K562 (cell line): ENCODE measurements around the gene RNH1. TPM values are rescaled to one million over a fixed set of nuclear protein-coding genes. Genes with fewer than 3 reads are reported as not detected.

Source experiments
- ARID4B ChIP-seq: sonication (generic); formaldehyde crosslinking; IDR thresholded peaks from 2 replicates; pipeline ENCODE4 v1.8.0; 2022; ENCODE audit warnings: mild to moderate bottlenecking, missing genetic modification reagents
- CREM ChIP-seq: IDR thresholded peaks from 2 replicates; pipeline ENCODE4 v1.6.1; 2014; ENCODE audit warnings: antibody characterized with exemption, low read depth
- ELK3 ChIP-seq: fragments of 450-650 bp; formaldehyde crosslinking; IDR thresholded peaks from 2 replicates; pipeline ENCODE4 v1.4.0; 2020; ENCODE audit warnings: mild to moderate bottlenecking
- FOXJ2 ChIP-seq: fragments of 200-800 bp; sonication (Bioruptor generic); IDR thresholded peaks from 2 replicates; pipeline ENCODE4 v1.6.1; 2016; ENCODE audit warnings: missing genetic modification characterization, missing compliant biosample characterization
- HDAC6 ChIP-seq: IDR thresholded peaks from 2 replicates; pipeline ENCODE4 v1.6.1; 2012; ENCODE audit warnings: low read depth, mild to moderate bottlenecking, control low read depth, inconsistent platforms, low read length, moderate library complexity
- HES1 ChIP-seq: fragments of 450-650 bp; IDR thresholded peaks from 2 replicates; pipeline ENCODE4 v1.6.1; 2016; ENCODE audit warnings: low read depth, mild to moderate bottlenecking, moderate library complexity
- HIVEP1 ChIP-seq: fragments of 250-450 bp; sonication (Bioruptor Pico); IDR thresholded peaks from 2 replicates; pipeline ENCODE4 v1.4.0; 2020; ENCODE audit warnings: mild to moderate bottlenecking
- JUN ChIP-seq, 2 experiments: sonication (generic) in 1 of 2; formaldehyde crosslinking in 1 of 2; IDR thresholded peaks; 2 replicates each; pipeline versions ENCODE4 v1.6.1 to v1.8.0; 2012 to 2022; ENCODE audit warnings: borderline replicate concordance in 2 of 2, mild to moderate bottlenecking in 2 of 2, improper control_type of control experiment in 1 of 2, low read depth in 1 of 2, low read length in 1 of 2, missing genetic modification reagents in 1 of 2
- RNF2 ChIP-seq: sonication (generic); IDR thresholded peaks from 2 replicates; pipeline ENCODE4 v1.6.1; 2016
- SMC3 ChIP-seq: conservative IDR thresholded peaks from 2 replicates; pipeline ENCODE4 v1.6.1; 2011; ENCODE audit warnings: low read depth, low read length, improper control_type of control experiment; ENCODE audit not compliant: insufficient read depth
- SP1 ChIP-seq: sonication (generic); formaldehyde crosslinking; IDR thresholded peaks from 2 replicates; pipeline ENCODE4 v1.8.1; 2022; ENCODE audit warnings: mild to moderate bottlenecking, missing genetic modification reagents
- STAT5A ChIP-seq: IDR thresholded peaks from 2 replicates; pipeline ENCODE4 v1.6.1; 2012; ENCODE audit warnings: low read length, inconsistent platforms, borderline replicate concordance
- TCF3 ChIP-seq: sonication (generic); formaldehyde crosslinking; IDR thresholded peaks from 2 replicates; pipeline ENCODE4 v1.4.0; 2020; ENCODE audit warnings: mild to moderate bottlenecking, missing genetic modification reagents
- ZC3H11A ChIP-seq: IDR thresholded peaks from 2 replicates; pipeline ENCODE4 v1.6.1; 2012; ENCODE audit warnings: low read depth, low read length, improper control_type of control experiment
- ZNF197 ChIP-seq: fragments of 200-800 bp; sonication (Bioruptor generic); IDR thresholded peaks from 2 replicates; pipeline ENCODE4 v1.6.1; 2016; ENCODE audit warnings: low read depth, missing genetic modification characterization, missing compliant biosample characterization
- ZNF408 ChIP-seq: fragments of 250-450 bp; sonication (Bioruptor Pico); IDR thresholded peaks from 2 replicates; pipeline ENCODE4 v1.4.0; 2020; ENCODE audit warnings: low read depth, mild to moderate bottlenecking, moderate library complexity
- ZNF551 ChIP-seq: fragments of 250-450 bp; sonication (Bioruptor Pico); IDR thresholded peaks from 2 replicates; pipeline ENCODE4 v1.5.0; 2021; ENCODE audit warnings: mild to moderate bottlenecking, moderate library complexity
- ZNF740 ChIP-seq, 3 experiments: fragments of 200-800 bp in 1 of 3; sonication (Bioruptor generic) in 1 of 3; sonication (generic) in 1 of 3; formaldehyde crosslinking in 1 of 3; IDR thresholded peaks; 2 replicates each; pipeline versions ENCODE4 v1.6.1 to v1.8.0; 2016 to 2022; ENCODE audit warnings: mild to moderate bottlenecking in 2 of 3, missing compliant biosample characterization in 2 of 3, missing genetic modification characterization in 2 of 3, missing genetic modification reagents in 1 of 3
- polyA plus RNA-seq, 8 experiments: library from polyadenylated mRNA; depleted of rRNA in 4 of 8; stranded (reverse) in 5 of 8; unstranded in 3 of 8; fragments of >200 nt; fragmentation: Nextera tagmentation in 2 of 8; fragmentation: Illumina TruSeq in 1 of 8; extraction: Ambion mirVana in 2 of 8; extraction: Trizol in 1 of 8; gene quantifications; 2 replicates each; pipeline versions ENCODE4 v1.2.1 to v1.2.3, GENCODE V29; 2011 to 2014; ENCODE audit warnings: inconsistent platforms in 1 of 8, missing spikeins in 1 of 8
- total RNA-seq, 7 experiments: library from RNA; depleted of rRNA in 6 of 7; stranded (reverse); fragments of >200 nt in 6 of 7; fragmentation: Illumina TruSeq in 2 of 7; extraction: Trizol in 2 of 7; gene quantifications; 2 replicates each; pipeline versions ENCODE4 v1.2.1 to v1.2.3, GENCODE V29; 2011 to 2021; ENCODE audit warnings: low replicate concordance in 1 of 7
- TF ChIP-seq, protein P1 (sequence below): fragments of 250-450 bp; sonication (Bioruptor Pico); IDR thresholded peaks from 2 replicates; pipeline ENCODE4 v1.4.0; 2020

Gene RNH1
- total and polyA plus RNA-seq, 9 of the 15 experiments (the other 6 are each of a cell fraction or from before 2014, with no cell fraction given), result 2.5 to 160 (median 44.3) TPM

- TF ChIP-seq ELK3 (no peak), SP1 (CRISPR knock-in tag) (peak; percentile 41), STAT5A (no peak), ARID4B (CRISPR knock-in tag) (peak; percentile 95), ZNF740 (CRISPR knock-in tag; IDR thresholded peaks at IDR 0.05) (no peak), ZNF740 (tag; IDR thresholded peaks at IDR 0.05) (no peak), HES1 (0 out of 2 replicates have a peak, but pooled peaks have one; percentile 34), ZNF197 (no peak), ZNF551 (CRISPR knock-in tag) (no peak), ZNF408 (CRISPR knock-in tag) (no peak), JUN (IDR thresholded peaks at IDR 0.05; ENCODE audit: borderline replicate concordance, low read depth, low read length) (no peak), JUN (CRISPR knock-in tag; IDR thresholded peaks at IDR 0.05; ENCODE audit: borderline replicate concordance) (peak; percentile 31; the same call in 1 of the 2 replicates), FOXJ2 (tag) (no peak; the same call in 1 of the 2 replicates), CREM (peak; percentile 99), HIVEP1 (CRISPR knock-in tag) (no peak), RNF2 (peak; percentile 30), ZC3H11A (no peak), TCF3 (no peak; the same call in 1 of the 2 replicates), SMC3 (no peak), HDAC6 (no peak)
- TF ChIP-seq, protein P1, sequence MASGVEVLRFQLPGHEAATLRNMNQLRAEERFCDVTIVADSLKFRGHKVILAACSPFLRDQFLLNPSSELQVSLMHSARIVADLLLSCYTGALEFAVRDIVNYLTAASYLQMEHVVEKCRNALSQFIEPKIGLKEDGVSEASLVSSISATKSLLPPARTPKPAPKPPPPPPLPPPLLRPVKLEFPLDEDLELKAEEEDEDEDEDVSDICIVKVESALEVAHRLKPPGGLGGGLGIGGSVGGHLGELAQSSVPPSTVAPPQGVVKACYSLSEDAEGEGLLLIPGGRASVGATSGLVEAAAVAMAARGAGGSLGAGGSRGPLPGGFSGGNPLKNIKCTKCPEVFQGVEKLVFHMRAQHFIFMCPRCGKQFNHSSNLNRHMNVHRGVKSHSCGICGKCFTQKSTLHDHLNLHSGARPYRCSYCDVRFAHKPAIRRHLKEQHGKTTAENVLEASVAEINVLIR (CRISPR knock-in tag), result peak; percentile 96
Measured at GRCh38 chr11:506238-506994, 626 bp downstream of the RNH1 start (continued).
